Measurements from ENCODE around the gene ARHGAP1.

ARHGAP1 gene

DNA sequence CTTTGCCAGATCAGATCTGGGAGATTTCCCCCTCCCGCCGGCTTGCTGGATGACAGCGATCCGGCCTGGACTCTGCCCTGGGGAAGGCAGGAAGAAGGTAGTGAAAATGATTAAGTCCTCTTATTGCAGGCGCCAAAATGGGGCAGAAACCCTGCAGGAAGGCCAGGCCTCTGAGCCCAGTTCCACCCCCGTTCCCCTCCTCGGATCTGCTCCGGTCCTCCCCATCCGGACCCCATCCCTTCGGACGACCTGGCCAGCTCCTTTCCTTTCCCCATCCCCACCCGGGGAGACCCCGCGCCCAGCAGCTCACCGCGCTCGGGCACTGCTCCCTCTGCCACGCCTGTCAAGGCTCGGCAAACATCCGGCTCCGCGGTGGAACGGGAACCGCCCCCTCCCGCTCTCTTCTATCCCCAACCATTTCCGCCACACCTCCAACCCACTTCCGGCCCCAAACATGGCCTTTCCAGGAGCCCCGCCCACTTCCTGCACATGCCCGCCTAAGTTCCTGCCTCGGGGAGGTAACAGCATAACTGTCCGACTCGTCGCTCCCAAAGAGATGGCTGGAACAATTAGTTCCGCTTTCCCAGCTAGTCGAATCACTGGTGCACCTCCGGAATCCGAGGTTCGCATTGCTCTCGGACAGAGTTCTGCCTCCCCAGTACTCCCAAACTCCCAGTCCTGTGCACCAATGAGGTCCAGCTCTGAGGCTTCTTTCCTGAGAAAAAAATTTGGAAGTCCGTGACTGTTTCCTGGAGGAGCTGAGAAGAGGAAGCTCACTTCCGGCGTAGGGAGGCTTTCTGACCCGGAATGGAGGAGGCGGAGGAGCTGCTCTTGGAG, at the start of gene ARHGAP1, which contains the start of gene ZNF408:
Gene ARHGAP1, minus strand, starts transcription at position 379 of the 837 bp plus-strand sequence. CDS start 4,512 bp downstream, outside the sequence.
Gene ZNF408, plus strand, starts transcription at position 791 of the 837 bp plus-strand sequence. Its CDS starts 17 bp downstream, at position 808.
- DNase-seq = peak; percentile 99

GRCh38 chr11:46747150-46747549, 46.7 kb upstream of the ARHGAP1 start:
- no peak for DNase-seq

DNA sequence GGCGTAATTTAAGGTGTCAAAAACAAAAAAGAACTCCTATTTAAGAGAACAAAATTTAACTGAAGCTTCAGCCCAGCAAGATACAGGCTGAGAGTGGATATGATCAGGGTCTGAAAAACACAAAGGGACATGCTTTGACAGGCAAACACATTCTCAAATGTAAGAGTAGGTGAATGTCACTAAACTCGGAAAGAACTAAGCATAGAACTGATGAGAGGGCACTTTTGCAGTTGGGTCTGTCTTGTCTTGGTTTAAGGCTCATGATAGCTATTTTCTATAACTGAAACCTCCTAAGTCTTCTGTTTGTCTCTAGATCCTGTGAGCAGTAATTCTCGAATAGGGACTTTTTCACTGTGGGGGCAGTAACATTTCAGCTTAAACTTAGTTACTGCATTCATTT, 45.6 kb upstream of the ARHGAP1 start:
- DNase-seq = no peak

- DNase-seq = no peak
Observed at GRCh38 chr11:46745328-46745727, 44.9 kb upstream of the ARHGAP1 start.

DNA sequence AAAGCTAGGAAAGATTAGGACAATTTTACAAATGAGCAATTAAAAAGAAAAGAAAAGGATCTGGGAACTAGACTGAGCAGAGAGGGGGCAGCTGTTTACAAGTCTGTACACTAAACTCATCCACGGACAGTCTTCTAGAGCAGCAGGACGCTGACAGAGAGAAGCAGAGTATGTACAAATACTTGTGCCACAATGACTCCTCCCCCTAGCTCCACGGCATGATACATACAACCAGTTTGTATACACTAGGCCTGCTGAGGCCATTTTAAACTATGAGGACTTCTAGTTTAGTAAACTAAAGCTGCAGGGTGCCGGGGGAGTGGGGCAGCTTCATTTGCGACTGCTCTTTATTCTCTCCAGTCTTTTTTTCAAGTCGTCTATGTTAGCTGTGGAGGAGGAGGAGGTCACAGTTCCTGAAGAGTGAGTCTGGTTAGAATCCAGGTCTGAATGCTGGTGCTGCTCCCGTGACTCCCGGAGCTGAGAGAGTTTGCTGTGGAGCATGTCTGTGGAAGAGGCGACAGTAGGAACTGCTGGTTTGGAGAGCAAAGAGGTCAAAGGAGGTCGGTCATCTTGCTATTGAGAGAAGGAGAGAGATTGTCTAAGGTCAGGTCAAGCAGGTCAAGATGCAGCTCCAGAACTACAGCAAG, 43.4 kb upstream of the ARHGAP1 start:
- DNase-seq = no peak

DNA sequence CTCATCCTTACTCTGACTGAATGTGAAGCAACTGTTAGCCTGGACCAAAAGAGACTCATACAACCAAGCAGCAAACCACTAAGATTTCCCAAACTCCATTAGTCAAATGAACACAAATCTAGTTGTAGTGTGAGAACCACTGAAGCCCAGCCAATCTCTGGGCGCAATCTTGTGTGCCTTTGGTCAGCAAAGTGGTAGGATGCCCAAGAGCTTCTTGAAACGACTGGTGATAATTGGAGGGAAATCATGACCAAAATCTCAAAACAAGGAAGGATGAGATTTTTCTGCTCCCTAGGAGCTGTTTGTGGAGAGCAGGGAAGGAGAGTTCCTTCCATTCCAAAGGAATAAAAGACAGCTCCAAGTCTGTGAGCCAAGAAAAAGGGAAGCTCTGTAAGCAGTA, 42.6 kb upstream of the ARHGAP1 start:
- no peak for DNase-seq

GRCh38 chr11:46741600-46742484, 41.4 kb upstream of the ARHGAP1 start:
- no peak for DNase-seq

- DNase-seq = no peak
Observed at GRCh38 chr11:46738887-46739286, 38.5 kb upstream of the ARHGAP1 start.

DNA sequence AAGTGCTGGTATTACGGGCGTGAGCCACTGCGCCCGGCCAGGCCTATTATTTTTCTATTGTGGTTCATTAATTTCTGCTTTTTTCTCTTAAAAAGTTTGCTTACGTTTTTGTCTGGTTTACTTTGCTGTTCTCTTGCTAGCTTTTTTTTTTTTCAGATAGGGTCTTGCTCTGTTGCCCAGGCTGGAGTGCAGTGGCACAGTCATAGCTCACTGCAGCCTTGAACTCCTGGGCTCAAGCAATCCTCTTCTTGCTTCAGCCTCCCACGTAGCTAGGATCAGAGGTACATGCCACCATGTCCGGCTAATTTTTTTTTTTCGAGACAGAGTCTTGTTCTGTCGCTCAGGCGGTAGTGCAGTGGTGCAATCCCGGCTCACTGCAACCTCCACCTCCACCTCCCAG, 37.3 kb upstream of the ARHGAP1 start:
- DNase-seq = no peak

DNA sequence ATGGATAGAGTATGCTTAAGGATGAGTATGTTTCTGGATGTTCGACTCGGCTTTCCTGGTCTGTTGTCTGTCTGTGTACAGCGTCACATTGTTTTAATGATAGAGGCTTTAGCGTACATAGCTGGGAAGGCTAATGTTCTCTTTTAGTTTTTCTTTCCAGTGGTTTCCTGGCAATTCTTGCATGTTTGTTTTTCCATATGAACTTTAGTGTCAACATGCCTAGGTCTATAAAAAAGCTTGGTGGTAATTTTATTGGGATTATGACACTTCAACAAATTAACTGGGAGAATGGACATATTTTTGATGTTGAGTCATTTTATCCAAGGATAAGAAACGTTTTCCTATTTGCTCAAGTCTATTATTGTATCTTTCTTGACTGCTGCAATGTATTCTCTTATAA, 36.2 kb upstream of the ARHGAP1 start:
- DNase-seq = no peak

DNA sequence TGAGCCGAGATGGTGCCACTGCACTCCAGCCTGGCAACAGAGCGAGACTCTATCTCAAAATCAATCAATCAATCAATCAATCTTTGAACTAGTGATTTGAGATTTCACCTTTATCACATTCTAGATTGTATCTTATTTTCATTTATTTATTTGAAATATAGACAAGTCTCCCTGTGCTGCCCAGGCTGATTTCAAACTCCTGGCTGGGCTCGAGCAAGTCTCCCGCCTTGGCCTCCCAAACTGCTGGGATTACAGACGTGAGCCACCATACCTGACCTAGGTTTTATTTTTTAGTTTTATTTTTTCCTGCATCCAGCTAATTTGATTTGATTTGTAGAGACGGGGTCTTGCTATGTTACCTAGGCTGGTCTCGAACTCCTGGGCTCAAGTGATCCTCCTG, 35.7 kb upstream of the ARHGAP1 start:
- DNase-seq = no peak

DNA sequence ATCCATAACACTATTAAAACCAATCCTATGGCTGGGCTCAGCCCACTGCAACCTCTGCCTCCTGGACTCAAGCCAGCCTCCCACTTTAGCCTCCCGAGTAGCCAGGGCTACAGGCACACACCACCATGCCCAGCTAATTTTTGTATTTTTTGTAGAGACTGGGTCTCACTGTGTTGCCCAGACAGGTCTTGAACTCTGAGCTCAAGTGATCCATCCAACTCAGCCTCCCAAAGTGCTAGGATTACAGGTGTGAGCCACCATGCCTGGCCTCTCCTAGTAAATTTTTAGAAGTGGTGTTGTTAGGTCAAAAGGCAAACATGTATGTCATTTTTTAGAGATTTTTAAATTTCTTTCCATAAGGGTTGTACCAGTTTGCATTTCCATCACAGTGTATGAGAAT, 32.8 kb upstream of the ARHGAP1 start:
- no peak for DNase-seq

DNA sequence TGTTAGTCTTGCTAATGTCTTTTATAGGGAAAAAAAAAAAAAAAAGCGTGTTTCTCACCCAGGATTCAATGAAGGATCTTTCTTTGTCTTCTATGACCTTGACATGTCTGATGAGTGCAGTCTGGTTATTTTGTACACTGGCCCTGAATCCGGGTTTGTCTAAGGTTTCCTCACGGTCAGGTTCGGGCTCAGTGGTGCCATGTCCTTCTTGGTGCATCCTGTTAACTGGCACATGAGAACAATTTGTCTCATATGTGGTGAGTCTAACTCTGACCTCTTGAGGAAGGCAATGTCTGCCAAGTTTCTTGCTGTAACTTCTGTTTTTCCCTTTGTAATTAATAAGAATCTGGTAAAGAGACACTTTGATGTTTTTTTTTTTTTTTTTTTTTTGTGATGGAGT, 31.1 kb upstream of the ARHGAP1 start:
- DNase-seq = no peak

- no peak for DNase-seq
Observed at GRCh38 chr11:46729110-46730027, 28.9 kb upstream of the ARHGAP1 start.

- no peak for DNase-seq
Observed at GRCh38 chr11:46728659-46729040, 28.2 kb upstream of the ARHGAP1 start.

GRCh38 chr11:46727952-46728658, 27.7 kb upstream of the ARHGAP1 start:
- no peak for DNase-seq

DNA sequence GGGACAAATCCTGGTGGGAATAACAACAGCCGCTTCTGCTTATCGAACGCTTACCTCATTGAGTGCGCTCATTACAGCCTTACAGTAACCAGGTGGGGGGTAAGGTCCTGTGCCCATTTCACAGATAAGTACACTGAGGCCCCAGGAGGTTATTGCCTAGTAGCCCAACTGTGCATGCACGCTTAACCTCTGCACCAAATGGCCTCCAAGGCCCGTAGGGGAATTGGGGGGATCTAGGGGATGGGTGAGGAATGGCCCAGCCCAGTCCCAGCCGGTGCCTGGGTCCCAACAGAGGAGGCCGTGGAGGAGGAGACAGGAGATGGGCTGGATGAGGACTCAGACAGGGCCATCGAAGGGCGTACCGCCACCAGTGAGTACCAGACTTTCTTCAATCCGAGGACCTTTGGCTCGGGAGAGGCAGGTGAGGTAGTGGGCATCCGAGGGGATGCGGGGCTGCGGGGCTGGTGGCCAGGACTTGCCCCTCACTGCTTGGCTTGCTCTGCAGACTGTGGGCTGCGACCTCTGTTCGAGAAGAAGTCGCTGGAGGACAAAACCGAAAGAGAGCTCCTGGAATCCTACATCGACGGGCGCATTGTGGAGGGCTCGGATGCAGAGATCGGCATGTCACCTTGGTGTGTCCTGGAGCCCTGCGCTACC, 25.9 kb upstream of the ARHGAP1 start:
- DNase-seq = no peak

DNA sequence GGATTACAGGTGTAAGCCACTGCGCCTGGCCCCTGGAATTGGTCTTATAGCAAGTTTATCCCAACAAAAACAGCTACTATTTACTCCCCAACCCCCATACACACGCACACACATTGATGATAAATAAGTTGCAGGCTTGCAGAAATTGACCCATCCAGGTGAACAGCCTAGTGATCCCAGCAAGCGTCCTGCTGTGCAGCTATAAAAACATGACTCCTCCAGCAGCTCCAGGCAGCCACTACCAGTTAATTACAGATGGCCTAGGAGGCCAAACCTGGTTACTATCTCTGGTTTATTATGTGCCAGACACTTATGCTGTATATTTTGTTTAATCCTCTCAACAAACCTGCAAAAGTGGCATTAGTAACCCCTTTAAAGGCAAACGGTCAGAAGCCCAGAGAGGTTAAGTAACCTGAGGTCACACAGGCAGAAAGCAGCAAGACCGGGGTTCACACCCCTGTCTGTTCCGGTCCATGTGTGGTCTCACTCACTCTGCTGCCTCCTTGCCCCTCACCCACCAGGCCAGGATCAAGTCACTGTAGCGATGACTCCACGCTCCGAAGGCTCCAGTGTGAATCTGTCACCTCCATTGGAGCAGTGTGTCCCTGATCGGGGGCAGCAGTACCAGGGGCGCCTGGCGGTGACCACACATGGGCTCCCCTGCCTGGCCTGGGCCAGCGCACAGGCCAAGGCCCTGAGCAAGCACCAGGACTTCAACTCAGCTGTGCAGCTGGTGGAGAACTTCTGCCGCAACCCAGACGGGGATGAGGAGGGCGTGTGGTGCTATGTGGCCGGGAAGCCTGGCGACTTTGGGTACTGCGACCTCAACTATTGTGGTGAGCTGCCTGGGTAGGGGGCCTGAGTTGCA, 25.2 kb upstream of the ARHGAP1 start:
- no peak for DNase-seq

DNA sequence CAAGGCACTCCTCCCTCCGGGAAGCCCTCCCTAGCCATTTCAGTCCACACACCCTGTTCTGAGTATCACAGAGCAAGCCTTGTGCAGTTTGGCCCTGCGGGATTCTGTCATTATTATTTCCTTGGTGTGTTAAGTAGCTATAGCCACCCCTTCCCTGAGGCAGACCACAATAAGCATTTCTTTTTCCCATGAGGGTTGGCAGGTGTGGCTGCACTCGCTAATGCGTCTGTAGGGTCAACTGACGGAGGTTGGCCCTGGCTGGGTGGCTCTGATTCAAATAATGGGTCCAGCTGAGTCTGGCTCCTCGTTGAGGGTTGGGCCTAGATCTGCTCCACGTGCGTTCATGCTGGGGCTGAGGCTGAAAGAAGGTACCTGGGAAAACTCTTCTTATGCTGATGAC, 23.7 kb upstream of the ARHGAP1 start:
- DNase-seq = no peak

DNA sequence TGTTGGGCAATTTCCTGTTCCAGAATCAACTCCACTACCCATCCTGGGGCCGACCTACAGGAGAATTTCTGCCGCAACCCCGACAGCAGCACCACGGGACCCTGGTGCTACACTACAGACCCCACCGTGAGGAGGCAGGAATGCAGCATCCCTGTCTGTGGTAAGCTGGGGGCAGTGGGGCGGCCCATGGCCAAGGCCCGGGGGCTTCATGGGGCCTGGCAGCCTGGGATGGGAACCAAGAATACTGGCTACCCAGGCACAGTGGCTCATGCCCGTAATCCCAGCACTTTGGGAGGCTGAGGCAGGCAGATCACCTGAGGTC, 22.9 kb upstream of the ARHGAP1 start:
- no peak for DNase-seq
